HepG2 (cell line): ENCODE measurements around the gene TRABD. TPM values are rescaled to one million over a fixed set of nuclear protein-coding genes. Genes with fewer than 3 reads are reported as not detected.
A peak's percentile ranks its signal among the peaks of the same experiment; 100 is the strongest.

ENCODE experiments used
- EEA1 ChIP-seq: sonication (generic); formaldehyde crosslinking; IDR thresholded peaks from 2 replicates; pipeline ENCODE4 v1.5.1; 2020; ENCODE audit warnings: mild to moderate bottlenecking, missing genetic modification reagents, borderline replicate concordance
- GABPB1 ChIP-seq: IDR thresholded peaks from 2 replicates; pipeline ENCODE4 v1.6.1; 2016; ENCODE audit warnings: mild to moderate bottlenecking, missing genetic modification reagents, moderate library complexity, missing compliant biosample characterization
- HOXA3 ChIP-seq: sonication (generic); formaldehyde crosslinking; IDR thresholded peaks from 2 replicates; pipeline ENCODE4 v1.5.0; 2020; ENCODE audit warnings: missing genetic modification reagents
- NR2F6 ChIP-seq, 2 experiments: IDR thresholded peaks; 2 replicates each; pipeline ENCODE4 v1.6.1; 2016; ENCODE audit warnings: antibody characterized with exemption in 1 of 2, mild to moderate bottlenecking in 1 of 2
- PHF21A ChIP-seq: sonication (generic); formaldehyde crosslinking; IDR thresholded peaks from 2 replicates; pipeline ENCODE4 v1.5.0; 2020; ENCODE audit warnings: mild to moderate bottlenecking, missing genetic modification reagents
- RNF2 ChIP-seq: fragments of 450-650 bp; conservative IDR thresholded peaks from 2 replicates; pipeline ENCODE4 v1.6.1; 2016; ENCODE audit warnings: low read depth
- TARDBP ChIP-seq: sonication (generic); formaldehyde crosslinking; IDR thresholded peaks from 2 replicates; pipeline ENCODE4 v1.8.0; 2022; ENCODE audit warnings: mild to moderate bottlenecking, missing genetic modification reagents
- THAP11 ChIP-seq: IDR thresholded peaks from 2 replicates; pipeline ENCODE4 v1.6.1; 2016; ENCODE audit warnings: missing biosample characterization, missing genetic modification reagents
- ZNF441 ChIP-seq: sonication (generic); formaldehyde crosslinking; IDR thresholded peaks from 2 replicates; pipeline ENCODE4 v1.7.0; 2021; ENCODE audit warnings: missing genetic modification reagents, borderline replicate concordance
- ZNF616 ChIP-seq: sonication (generic); formaldehyde crosslinking; IDR thresholded peaks from 2 replicates; pipeline ENCODE4 v1.5.0; 2020; ENCODE audit warnings: low read depth, mild to moderate bottlenecking, missing genetic modification reagents
- ZNF644 ChIP-seq: IDR thresholded peaks from 2 replicates; pipeline ENCODE4 v1.6.1; 2016; ENCODE audit warnings: low read depth
- ZNF768 ChIP-seq: sonication (generic); formaldehyde crosslinking; IDR thresholded peaks from 2 replicates; pipeline ENCODE4 v1.4.0; 2020; ENCODE audit warnings: missing genetic modification reagents
- polyA plus RNA-seq, 8 experiments: library from polyadenylated mRNA; depleted of rRNA in 3 of 8; stranded (reverse) in 7 of 8; unstranded in 1 of 8; fragments of >200 nt; fragmentation: Illumina TruSeq in 4 of 8; extraction: Trizol in 4 of 8; gene quantifications; 2 replicates each; pipeline versions ENCODE4 v1.2.1 to v1.2.3, GENCODE V29; 2011 to 2016; ENCODE audit warnings: low read depth in 4 of 8, missing spikeins in 1 of 8, mixed read lengths in 1 of 8; ENCODE audit not compliant: insufficient read depth in 1 of 8
- total RNA-seq, 5 experiments: library from RNA; depleted of rRNA; stranded (reverse); fragments of >200 nt; fragmentation: Illumina TruSeq; extraction: Trizol; gene quantifications; 2 replicates each; pipeline ENCODE4 v1.2.3, GENCODE V29; 2016; ENCODE audit warnings: low read depth in 1 of 5
- TF ChIP-seq, protein P1 (sequence below): sonication (generic); formaldehyde crosslinking; IDR thresholded peaks from 2 replicates; pipeline ENCODE4 v1.4.0; 2020; ENCODE audit warnings: missing genetic modification reagents, borderline replicate concordance
- TF ChIP-seq, protein P2 (sequence below): sonication (generic); formaldehyde crosslinking; IDR thresholded peaks from 2 replicates; pipeline ENCODE4 v1.4.0; 2020; ENCODE audit warnings: missing genetic modification reagents
- TF ChIP-seq, protein P3 (sequence below): IDR thresholded peaks from 2 replicates; pipeline ENCODE4 v1.6.1; 2018; ENCODE audit warnings: missing genetic modification reagents
- TF ChIP-seq, protein P4 (sequence below): sonication (generic); formaldehyde crosslinking; IDR thresholded peaks from 2 replicates; pipeline ENCODE4 v1.5.1; 2020; ENCODE audit warnings: mild to moderate bottlenecking, missing genetic modification reagents, moderate library complexity

TRABD gene
- total and polyA plus RNA-seq, 2 of the 13 experiments (the other 11 are each of a cell fraction or from before 2014, with no cell fraction given) = 21.5 to 28.9 TPM

DNA sequence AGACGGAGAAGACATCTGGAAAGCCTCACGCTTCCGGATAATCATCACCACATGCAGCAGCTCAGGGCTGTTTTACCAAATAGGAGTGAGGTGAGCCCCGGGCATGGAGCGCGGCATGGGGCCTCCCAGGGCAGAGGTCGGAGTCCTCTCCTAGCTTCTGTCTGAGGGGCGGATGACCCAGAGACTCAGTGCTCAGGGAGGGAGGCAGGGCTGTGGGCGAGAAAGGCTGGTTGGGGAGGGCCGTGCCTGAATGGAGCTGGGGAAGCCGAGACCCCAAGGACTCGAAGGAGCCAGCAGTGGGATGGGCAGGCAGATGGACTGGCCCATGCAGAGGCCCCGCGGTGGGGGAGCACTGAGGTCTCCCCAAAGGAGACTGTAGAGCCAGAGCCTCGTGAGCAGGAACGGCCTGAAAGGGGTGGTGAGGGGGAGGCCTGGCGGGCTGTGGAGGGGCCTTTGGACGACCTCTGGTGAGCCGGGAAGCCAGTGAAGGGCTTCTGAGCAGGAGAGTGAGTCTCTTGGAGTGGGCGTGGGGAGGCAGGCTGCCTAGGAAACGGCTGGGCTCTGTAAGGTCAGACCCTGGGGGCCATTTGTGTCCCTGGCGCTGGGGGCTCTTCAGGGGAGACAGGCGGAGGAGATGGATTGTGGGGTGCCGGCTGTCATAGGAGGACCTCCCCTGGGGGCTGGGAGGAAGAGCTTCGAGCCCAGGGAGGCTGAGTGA is 39.8 kb upstream of the TRABD start (continued):
- peak; percentile 32; the same call in 1 of the 2 replicates for TF ChIP-seq HOXA3
- TF ChIP-seq, protein P1, sequence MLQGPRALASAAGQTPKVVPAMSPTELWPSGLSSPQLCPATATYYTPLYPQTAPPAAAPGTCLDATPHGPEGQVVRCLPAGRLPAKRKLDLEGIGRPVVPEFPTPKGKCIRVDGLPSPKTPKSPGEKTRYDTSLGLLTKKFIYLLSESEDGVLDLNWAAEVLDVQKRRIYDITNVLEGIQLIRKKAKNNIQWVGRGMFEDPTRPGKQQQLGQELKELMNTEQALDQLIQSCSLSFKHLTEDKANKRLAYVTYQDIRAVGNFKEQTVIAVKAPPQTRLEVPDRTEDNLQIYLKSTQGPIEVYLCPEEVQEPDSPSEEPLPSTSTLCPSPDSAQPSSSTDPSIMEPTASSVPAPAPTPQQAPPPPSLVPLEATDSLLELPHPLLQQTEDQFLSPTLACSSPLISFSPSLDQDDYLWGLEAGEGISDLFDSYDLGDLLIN (CRISPR knock-in tag) = no peak
- 0 out of 2 replicates have a peak, but pooled peaks have one; percentile 9 for TF ChIP-seq THAP11 (CRISPR knock-in tag)
- TF ChIP-seq ZNF768 (CRISPR knock-in tag) = peak; percentile 24; the same call in 1 of the 2 replicates
- no peak for TF ChIP-seq RNF2
- TF ChIP-seq, protein P2, sequence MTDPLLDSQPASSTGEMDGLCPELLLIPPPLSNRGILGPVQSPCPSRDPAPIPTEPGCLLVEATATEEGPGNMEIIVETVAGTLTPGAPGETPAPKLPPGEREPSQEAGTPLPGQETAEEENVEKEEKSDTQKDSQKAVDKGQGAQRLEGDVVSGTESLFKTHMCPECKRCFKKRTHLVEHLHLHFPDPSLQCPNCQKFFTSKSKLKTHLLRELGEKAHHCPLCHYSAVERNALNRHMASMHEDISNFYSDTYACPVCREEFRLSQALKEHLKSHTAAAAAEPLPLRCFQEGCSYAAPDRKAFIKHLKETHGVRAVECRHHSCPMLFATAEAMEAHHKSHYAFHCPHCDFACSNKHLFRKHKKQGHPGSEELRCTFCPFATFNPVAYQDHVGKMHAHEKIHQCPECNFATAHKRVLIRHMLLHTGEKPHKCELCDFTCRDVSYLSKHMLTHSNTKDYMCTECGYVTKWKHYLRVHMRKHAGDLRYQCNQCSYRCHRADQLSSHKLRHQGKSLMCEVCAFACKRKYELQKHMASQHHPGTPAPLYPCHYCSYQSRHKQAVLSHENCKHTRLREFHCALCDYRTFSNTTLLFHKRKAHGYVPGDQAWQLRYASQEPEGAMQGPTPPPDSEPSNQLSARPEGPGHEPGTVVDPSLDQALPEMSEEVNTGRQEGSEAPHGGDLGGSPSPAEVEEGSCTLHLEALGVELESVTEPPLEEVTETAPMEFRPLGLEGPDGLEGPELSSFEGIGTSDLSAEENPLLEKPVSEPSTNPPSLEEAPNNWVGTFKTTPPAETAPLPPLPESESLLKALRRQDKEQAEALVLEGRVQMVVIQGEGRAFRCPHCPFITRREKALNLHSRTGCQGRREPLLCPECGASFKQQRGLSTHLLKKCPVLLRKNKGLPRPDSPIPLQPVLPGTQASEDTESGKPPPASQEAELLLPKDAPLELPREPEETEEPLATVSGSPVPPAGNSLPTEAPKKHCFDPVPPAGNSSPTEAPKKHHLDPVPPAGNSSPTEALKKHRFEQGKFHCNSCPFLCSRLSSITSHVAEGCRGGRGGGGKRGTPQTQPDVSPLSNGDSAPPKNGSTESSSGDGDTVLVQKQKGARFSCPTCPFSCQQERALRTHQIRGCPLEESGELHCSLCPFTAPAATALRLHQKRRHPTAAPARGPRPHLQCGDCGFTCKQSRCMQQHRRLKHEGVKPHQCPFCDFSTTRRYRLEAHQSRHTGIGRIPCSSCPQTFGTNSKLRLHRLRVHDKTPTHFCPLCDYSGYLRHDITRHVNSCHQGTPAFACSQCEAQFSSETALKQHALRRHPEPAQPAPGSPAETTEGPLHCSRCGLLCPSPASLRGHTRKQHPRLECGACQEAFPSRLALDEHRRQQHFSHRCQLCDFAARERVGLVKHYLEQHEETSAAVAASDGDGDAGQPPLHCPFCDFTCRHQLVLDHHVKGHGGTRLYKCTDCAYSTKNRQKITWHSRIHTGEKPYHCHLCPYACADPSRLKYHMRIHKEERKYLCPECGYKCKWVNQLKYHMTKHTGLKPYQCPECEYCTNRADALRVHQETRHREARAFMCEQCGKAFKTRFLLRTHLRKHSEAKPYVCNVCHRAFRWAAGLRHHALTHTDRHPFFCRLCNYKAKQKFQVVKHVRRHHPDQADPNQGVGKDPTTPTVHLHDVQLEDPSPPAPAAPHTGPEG = 0 out of 2 replicates have a peak, but pooled peaks have one; percentile 34
- no peak for TF ChIP-seq ZNF441 (CRISPR knock-in tag)
- TF ChIP-seq NR2F6 (IDR thresholded peaks at IDR 0.05) = peak; percentile 21; the same call in 1 of the 2 replicates
- TF ChIP-seq NR2F6 (CRISPR knock-in tag; IDR thresholded peaks at IDR 0.05) = peak; percentile 64
- TF ChIP-seq, protein P3, sequence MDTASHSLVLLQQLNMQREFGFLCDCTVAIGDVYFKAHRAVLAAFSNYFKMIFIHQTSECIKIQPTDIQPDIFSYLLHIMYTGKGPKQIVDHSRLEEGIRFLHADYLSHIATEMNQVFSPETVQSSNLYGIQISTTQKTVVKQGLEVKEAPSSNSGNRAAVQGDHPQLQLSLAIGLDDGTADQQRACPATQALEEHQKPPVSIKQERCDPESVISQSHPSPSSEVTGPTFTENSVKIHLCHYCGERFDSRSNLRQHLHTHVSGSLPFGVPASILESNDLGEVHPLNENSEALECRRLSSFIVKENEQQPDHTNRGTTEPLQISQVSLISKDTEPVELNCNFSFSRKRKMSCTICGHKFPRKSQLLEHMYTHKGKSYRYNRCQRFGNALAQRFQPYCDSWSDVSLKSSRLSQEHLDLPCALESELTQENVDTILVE (CRISPR knock-in tag) = 0 out of 2 replicates have a peak, but pooled peaks have one; percentile 41
- TF ChIP-seq, protein P4, sequence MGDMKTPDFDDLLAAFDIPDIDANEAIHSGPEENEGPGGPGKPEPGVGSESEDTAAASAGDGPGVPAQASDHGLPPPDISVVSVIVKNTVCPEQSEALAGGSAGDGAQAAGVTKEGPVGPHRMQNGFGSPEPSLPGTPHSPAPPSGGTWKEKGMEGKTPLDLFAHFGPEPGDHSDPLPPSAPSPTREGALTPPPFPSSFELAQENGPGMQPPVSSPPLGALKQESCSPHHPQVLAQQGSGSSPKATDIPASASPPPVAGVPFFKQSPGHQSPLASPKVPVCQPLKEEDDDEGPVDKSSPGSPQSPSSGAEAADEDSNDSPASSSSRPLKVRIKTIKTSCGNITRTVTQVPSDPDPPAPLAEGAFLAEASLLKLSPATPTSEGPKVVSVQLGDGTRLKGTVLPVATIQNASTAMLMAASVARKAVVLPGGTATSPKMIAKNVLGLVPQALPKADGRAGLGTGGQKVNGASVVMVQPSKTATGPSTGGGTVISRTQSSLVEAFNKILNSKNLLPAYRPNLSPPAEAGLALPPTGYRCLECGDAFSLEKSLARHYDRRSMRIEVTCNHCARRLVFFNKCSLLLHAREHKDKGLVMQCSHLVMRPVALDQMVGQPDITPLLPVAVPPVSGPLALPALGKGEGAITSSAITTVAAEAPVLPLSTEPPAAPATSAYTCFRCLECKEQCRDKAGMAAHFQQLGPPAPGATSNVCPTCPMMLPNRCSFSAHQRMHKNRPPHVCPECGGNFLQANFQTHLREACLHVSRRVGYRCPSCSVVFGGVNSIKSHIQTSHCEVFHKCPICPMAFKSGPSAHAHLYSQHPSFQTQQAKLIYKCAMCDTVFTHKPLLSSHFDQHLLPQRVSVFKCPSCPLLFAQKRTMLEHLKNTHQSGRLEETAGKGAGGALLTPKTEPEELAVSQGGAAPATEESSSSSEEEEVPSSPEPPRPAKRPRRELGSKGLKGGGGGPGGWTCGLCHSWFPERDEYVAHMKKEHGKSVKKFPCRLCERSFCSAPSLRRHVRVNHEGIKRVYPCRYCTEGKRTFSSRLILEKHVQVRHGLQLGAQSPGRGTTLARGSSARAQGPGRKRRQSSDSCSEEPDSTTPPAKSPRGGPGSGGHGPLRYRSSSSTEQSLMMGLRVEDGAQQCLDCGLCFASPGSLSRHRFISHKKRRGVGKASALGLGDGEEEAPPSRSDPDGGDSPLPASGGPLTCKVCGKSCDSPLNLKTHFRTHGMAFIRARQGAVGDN = peak; percentile 83
- peak; percentile 58 for TF ChIP-seq GABPB1 (CRISPR knock-in tag)
- peak; percentile 11; the same call in 1 of the 2 replicates for TF ChIP-seq EEA1
- TF ChIP-seq ZNF616 (CRISPR knock-in tag) = 0 out of 2 replicates have a peak, but pooled peaks have one; percentile 17
- peak; percentile 41; the same call in 1 of the 2 replicates for TF ChIP-seq TARDBP
- peak; percentile 51; the same call in 1 of the 2 replicates for TF ChIP-seq PHF21A (CRISPR knock-in tag)
- TF ChIP-seq ZNF644 (CRISPR knock-in tag) = no peak
